RWPE1 (cell line): Measurements from ENCODE around the gene WWOX.
"Not testable (repeated sequence)": the region's sequence is repeated elsewhere in the genome, so short reads cannot be mapped to it uniquely, and the experiment has no call there.

Source experiments
- CTCF ChIA-PET: fragments of 350-600 bp; sonication (Branson Sonifier 250); formaldehyde crosslinking; extraction: SDS; loops from one replicate; lab custom pipeline; 2021; lab: Yijun Ruan, JAX
- POLR2A ChIA-PET: fragments of 400-600 bp; formaldehyde crosslinking; extraction: SDS; loops from one replicate; lab custom pipeline; 2020; ENCODE audit warnings: antibody characterized with exemption; ENCODE audit not compliant: low non-redundant PET; lab: Yijun Ruan, JAX
- DNase-seq: peaks from one replicate; pipeline ENCODE4 v3.0.0; 2012; ENCODE audit warnings: low spot score
- H3K27ac ChIP-seq: fragments of 450-650 bp; 2 replicates; pipeline ENCODE4 v1.5.1; 2017
- TF ChIP-seq, protein P1 (sequence below): fragments of 450-650 bp; conservative IDR thresholded peaks from 2 replicates; pipeline ENCODE4 v1.5.1; 2017; ENCODE audit warnings: low read depth, mild to moderate bottlenecking

WWOX gene

DNA sequence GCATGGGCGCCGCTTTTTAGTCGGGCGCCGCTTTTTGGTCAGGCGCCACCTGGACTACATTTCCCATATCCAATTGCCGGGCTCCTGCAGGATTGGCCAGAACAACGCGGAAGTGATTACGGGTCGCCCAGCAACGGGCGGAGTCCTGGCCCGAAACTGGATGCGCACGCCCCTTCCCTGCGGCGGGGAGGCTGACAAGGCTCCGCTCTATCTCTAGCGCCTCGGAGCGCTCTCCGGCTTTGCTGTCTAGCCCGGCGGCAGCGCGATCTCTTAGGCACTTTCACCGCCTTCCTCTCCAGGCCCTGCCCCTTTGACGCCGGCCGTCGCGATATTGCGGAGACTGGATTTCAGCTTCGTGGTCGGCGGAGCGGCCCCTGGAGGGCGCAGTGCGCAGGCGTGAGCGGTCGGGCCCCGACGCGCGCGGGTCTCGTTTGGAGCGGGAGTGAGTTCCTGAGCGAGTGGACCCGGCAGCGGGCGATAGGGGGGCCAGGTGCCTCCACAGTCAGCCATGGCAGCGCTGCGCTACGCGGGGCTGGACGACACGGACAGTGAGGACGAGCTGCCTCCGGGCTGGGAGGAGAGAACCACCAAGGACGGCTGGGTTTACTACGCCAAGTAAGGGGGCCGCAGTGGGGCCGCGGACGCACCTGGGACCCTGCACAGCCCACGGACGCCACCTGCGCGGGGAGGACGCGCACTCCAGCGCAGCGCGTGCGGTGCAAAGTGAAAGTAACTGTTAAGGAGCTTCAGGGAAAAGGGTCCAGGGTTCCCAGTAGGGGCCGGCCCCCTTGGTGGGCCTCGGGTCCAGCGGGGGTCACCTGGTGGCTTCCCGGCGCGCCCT, at the start of gene WWOX:
Gene WWOX, plus strand, starts transcription at position 384 of the 841 bp plus-strand sequence.
- peak; percentile 89 for DNase-seq
- CTCF ChIA-PET, result interaction anchor here (0.5 to 1.2 kb wide), 17 partner anchors 9 to 1082 kb away, joined by 3 to 5 read pairs (median 3); no protein-coding TSS in a partner anchor
- TF ChIP-seq, protein P1, sequence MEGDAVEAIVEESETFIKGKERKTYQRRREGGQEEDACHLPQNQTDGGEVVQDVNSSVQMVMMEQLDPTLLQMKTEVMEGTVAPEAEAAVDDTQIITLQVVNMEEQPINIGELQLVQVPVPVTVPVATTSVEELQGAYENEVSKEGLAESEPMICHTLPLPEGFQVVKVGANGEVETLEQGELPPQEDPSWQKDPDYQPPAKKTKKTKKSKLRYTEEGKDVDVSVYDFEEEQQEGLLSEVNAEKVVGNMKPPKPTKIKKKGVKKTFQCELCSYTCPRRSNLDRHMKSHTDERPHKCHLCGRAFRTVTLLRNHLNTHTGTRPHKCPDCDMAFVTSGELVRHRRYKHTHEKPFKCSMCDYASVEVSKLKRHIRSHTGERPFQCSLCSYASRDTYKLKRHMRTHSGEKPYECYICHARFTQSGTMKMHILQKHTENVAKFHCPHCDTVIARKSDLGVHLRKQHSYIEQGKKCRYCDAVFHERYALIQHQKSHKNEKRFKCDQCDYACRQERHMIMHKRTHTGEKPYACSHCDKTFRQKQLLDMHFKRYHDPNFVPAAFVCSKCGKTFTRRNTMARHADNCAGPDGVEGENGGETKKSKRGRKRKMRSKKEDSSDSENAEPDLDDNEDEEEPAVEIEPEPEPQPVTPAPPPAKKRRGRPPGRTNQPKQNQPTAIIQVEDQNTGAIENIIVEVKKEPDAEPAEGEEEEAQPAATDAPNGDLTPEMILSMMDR, result no peak; the same call in 1 of the 2 replicates
- peak within 1 kb of the TSS; percentile 94 for H3K27ac ChIP-seq
- POLR2A ChIA-PET, result no interaction called here

DNA sequence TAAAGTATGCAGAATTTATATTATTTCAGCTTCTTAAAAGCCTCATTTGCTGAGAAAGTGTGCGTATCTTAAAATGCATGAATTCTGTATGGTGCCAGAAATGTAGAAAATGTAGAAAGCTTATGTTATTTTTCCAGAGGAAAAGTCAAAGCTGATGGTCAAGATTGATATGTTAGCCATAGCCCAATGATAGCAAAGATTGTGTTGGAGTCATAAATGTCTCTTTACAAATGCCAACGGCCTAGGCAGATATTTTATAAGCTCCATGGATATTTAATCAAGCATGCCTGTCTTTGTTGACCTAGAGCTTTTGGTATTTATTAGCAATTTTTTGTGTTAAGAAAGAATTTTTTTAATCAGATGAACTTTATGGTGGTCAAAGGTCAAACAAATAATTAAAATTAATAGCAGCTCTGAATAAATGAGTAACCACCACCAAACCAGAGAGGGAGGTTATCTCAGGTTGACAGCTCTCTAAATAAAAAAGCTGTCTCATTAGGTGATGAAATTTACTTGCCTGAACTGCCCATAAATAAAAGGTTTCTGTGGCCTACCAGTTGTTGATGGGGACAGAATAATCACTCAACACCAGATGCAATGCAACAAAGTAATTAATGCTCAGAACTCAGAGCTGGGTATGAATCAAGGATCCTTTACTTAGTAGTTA, 48.6 kb upstream of the WWOX start:
- TF ChIP-seq, protein P1, result no peak
- DNase-seq, result no peak
- H3K27ac ChIP-seq, result no peak overlapping the region
- POLR2A ChIA-PET, result no interaction called here
- CTCF ChIA-PET, result no interaction called here

DNA sequence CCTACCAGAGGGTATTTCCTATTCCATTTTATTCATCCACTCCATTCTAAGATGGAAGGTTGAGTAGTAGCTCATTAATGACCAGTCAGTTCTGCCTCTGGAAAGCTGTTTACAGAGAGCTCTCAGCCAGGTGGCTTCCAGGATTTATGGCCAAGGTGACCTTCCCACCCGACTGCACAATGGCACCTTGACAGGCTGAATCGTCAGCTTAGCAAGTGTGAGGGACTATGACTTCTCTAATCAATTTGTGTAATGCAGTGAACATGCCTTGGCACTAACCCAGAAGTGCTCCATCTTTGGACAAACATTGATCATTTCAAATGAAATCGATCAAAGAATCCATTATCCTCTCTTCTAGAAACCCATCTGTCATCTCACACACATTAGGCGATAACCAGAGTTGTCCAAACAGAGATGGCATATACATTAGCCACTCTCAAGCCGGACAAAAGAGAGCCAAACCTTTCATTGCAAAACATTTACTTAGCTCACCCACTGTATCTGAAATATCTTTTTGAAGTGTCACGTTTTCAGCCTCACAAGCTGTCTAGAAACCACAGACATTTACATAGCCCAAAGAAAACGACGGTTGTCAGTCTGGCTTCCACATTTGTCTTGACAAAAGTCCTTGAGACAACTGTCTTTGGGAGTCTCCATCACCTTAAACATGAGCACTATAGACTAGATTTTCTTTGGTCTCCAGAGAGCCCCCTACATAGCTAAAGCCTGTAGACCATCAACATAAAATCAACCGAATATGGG, 41.5 kb upstream of the WWOX start:
- CTCF ChIA-PET, result no interaction called here
- no peak for DNase-seq
- TF ChIP-seq, protein P1, result no peak
- POLR2A ChIA-PET, result no interaction called here
- H3K27ac ChIP-seq, result no peak overlapping the region

GRCh38 chr16:78059806-78060205, 39.6 kb upstream of the WWOX start:
- H3K27ac ChIP-seq, DNase-seq, POLR2A ChIA-PET: not testable (repeated sequence)
- CTCF ChIA-PET, result interaction anchor here (1.3 kb wide), 1 partner anchor 40 kb away, joined by 5 read pairs; the partner anchor contains the start of gene WWOX

DNA sequence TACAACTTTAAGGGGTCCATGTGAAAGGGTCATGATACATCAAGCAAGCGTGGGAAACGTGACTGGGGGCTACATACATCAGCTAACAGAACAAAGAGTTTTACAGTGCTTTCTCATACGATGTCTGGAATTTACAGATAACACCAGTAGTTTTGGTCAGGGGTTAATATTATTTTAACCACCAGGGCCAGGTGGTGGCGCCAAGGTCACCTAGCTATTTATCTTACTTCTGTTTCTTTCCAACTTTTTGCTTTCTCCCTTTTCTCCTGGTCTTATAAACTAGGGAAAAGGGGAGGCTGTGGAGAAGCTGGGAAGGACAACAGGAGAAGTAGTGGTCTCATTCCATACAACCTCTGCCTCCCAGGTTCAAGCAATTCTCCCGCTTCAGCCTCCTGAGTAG, 39.2 kb upstream of the WWOX start:
- TF ChIP-seq, protein P1, result no peak
- no peak overlapping the region for H3K27ac ChIP-seq
- POLR2A ChIA-PET, result no interaction called here
- CTCF ChIA-PET, result interaction anchor here (1.3 kb wide), 1 partner anchor 39 kb away, joined by 5 read pairs; the partner anchor contains the start of gene WWOX
- DNase-seq, result no peak

- ChIA-PET CTCF (interaction anchor here (1.3 kb wide), 1 partner anchor 39 kb away, joined by 5 read pairs; the partner anchor contains the start of gene WWOX), POLR2A (no interaction called here)
- no peak for DNase-seq
- TF ChIP-seq, protein P1, result no peak
- no peak overlapping the region for H3K27ac ChIP-seq
Observed at GRCh38 chr16:78060809-78061208, 38.6 kb upstream of the WWOX start.
